Subcutaneous adipose tissue (tissue), 4 donors: ENCODE measurements around the gene TYR. TPM values are rescaled to one million over a fixed set of nuclear protein-coding genes. Genes with fewer than 3 reads are reported as not detected.

ENCODE experiments used
- CTCF ChIP-seq: fragments of 450-650 bp; IDR thresholded peaks from one replicate; pipeline ENCODE4 v1.5.1; 2016; ENCODE audit warnings: low read depth, mild to moderate bottlenecking, control low read depth, antibody characterized with exemption, moderate library complexity
- total RNA-seq, 4 donors: library from RNA; depleted of rRNA; stranded (reverse); fragments of >200 nt; gene quantifications; one replicate each; pipeline ENCODE4 v1.1.0, GENCODE V29; 2016

The TYR gene
- total RNA-seq, 4 donors from 2014 or later, result not detected

GRCh38 chr11:89175796-89176195 is 1.9 kb upstream of the TYR start:
- no peak for TF ChIP-seq CTCF

GRCh38 chr11:89176938-89177337 is 737 bp upstream of the TYR start:
- no peak for TF ChIP-seq CTCF

GRCh38 chr11:89181111-89181510 is 3.4 kb downstream of the TYR start:
- no peak for TF ChIP-seq CTCF

GRCh38 chr11:89182773-89183518 is 5.3 kb downstream of the TYR start:
- no peak for TF ChIP-seq CTCF

- no peak for TF ChIP-seq CTCF
Measured at GRCh38 chr11:89184021-89184420, 6.3 kb downstream of the TYR start.

- no peak for TF ChIP-seq CTCF
Measured at GRCh38 chr11:89189776-89190175, 12.1 kb downstream of the TYR start.

- TF ChIP-seq CTCF, result no peak
Measured at GRCh38 chr11:89201138-89201537, 23.5 kb downstream of the TYR start.
